Measurements from ENCODE around the gene CYP2U1.

CYP2U1 gene

GRCh38 chr4:107930821-107931774, at the start of gene CYP2U1:
CYP2U1 (plus strand) TSS chr4:107931549; CDS start chr4:107931644, 95 bp downstream.
- DNase-seq (ENCODE audit: low read depth), result peak; percentile 64
- peak within 1 kb of the TSS; percentile 72 for H3K4me3 ChIP-seq (ENCODE audit: low read depth, low read length)
- TF ChIP-seq, protein P1, sequence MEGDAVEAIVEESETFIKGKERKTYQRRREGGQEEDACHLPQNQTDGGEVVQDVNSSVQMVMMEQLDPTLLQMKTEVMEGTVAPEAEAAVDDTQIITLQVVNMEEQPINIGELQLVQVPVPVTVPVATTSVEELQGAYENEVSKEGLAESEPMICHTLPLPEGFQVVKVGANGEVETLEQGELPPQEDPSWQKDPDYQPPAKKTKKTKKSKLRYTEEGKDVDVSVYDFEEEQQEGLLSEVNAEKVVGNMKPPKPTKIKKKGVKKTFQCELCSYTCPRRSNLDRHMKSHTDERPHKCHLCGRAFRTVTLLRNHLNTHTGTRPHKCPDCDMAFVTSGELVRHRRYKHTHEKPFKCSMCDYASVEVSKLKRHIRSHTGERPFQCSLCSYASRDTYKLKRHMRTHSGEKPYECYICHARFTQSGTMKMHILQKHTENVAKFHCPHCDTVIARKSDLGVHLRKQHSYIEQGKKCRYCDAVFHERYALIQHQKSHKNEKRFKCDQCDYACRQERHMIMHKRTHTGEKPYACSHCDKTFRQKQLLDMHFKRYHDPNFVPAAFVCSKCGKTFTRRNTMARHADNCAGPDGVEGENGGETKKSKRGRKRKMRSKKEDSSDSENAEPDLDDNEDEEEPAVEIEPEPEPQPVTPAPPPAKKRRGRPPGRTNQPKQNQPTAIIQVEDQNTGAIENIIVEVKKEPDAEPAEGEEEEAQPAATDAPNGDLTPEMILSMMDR (conservative IDR thresholded peaks at IDR 0.05; ENCODE audit: low read depth, low read length), result no peak

DNA sequence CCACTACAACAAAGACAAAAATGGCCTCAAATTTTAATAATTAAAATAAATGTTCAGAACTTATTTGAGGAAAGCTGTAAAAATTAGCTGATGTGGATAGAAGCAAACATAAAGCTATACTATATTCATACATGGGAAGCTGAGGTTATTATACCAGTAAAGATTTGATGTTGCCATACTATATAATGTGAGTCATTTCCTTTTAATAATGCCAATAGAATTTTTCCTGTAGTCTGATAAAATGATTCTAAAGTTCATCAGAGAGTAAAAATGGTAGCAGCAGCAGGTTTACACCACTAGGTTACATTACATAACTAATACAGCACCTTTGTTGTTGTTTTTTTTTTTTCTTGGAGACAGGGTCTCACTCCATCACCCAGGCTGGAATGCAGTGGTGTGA, 45.5 kb upstream of the CYP2U1 start:
- TF ChIP-seq, protein P1 (conservative IDR thresholded peaks at IDR 0.05; ENCODE audit: low read depth, low read length), result no peak
- H3K4me3 ChIP-seq (ENCODE audit: low read depth, low read length), result no peak overlapping the region
- no peak for DNase-seq (ENCODE audit: low read depth)

- DNase-seq (ENCODE audit: low read depth), result no peak
- TF ChIP-seq, protein P1 (conservative IDR thresholded peaks at IDR 0.05; ENCODE audit: low read depth, low read length), result no peak
- no peak overlapping the region for H3K4me3 ChIP-seq (ENCODE audit: low read depth, low read length)
These were observed 43.1 kb upstream of the CYP2U1 start for GRCh38 chr4:107888237-107888636.

GRCh38 chr4:107890779-107891178, 40.6 kb upstream of the CYP2U1 start:
- H3K4me3 ChIP-seq (ENCODE audit: low read depth, low read length), result no peak overlapping the region
- TF ChIP-seq, protein P1 (conservative IDR thresholded peaks at IDR 0.05; ENCODE audit: low read depth, low read length), result no peak
- DNase-seq (ENCODE audit: low read depth), result no peak

DNA sequence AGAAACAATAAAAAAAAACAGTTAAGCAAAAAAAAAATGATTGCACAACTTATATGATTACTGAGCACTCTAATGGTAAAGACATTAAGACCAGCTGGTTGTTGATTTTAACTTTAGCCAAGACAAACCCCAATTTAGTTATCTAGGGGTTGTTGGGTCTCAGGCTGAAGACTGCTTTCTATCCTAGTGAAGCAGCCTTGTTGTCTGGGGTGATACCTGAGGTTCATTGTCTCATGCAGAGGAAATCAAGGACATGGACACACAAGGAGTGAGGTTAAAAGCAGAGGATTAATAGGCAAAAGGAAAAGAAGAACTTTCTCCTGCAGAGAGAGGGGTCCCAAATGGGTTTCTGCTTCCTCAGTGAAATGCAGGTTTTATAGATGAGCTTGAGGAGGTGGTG, 40.0 kb upstream of the CYP2U1 start:
- DNase-seq (ENCODE audit: low read depth), result no peak
- H3K4me3 ChIP-seq (ENCODE audit: low read depth, low read length), result no peak overlapping the region
- TF ChIP-seq, protein P1 (conservative IDR thresholded peaks at IDR 0.05; ENCODE audit: low read depth, low read length), result no peak

GRCh38 chr4:107893171-107894137, 37.9 kb upstream of the CYP2U1 start:
- DNase-seq (ENCODE audit: low read depth), result peak; percentile 52
- no peak overlapping the region for H3K4me3 ChIP-seq (ENCODE audit: low read depth, low read length)
- TF ChIP-seq, protein P1 (conservative IDR thresholded peaks at IDR 0.05; ENCODE audit: low read depth, low read length), result no peak
